GM13977 (cell line): ENCODE measurements around the gene QRICH2.
"Not testable (repeated sequence)": the region's sequence is repeated elsewhere in the genome, so short reads cannot be mapped to it uniquely, and the experiment has no call there.

ENCODE experiments used
- DNase-seq: peaks from one replicate; pipeline ENCODE4 v3.0.0; 2012; ENCODE audit warnings: low spot score
- CTCF ChIP-seq: IDR thresholded peaks from 2 replicates; pipeline ENCODE4 v1.5.1; 2012; ENCODE audit warnings: mild to moderate bottlenecking, control low read depth; ENCODE audit not compliant: insufficient read depth; ENCODE audit errors: extremely low read depth, missing control alignments
- in situ Hi-C: fragments of 300-500 bp; cut with MboI; formaldehyde crosslinking; loops from one replicate; pipeline ENCODE4 v1.12.0; 2022; ENCODE audit warnings: low sequenced_read_pairs, low pct_unique_long_range_greater_than_20kb, mixed read lengths, inconsistent platforms; ENCODE audit not compliant: unreplicated experiment

Gene QRICH2

GRCh38 chr17:76353599-76354316 lies 45.7 kb upstream of the QRICH2 start, which contains the start of gene PRPSAP1:
TSS of gene PRPSAP1 (minus strand) at chr17:76353916. CDS start at chr17:76353703, 213 bp downstream.
- in situ Hi-C loops = no loop called here
- TF ChIP-seq CTCF = no peak
- peak; percentile 94 for DNase-seq

GRCh38 chr17:76353004-76353598 lies 45.0 kb upstream of the QRICH2 start:
- DNase-seq = peak; percentile 70
- no peak for TF ChIP-seq CTCF
- in situ Hi-C loops = no loop called here

GRCh38 chr17:76351526-76352071 lies 43.5 kb upstream of the QRICH2 start:
- in situ Hi-C loops = no loop called here
- no peak for DNase-seq
- TF ChIP-seq CTCF = no peak

- no peak for TF ChIP-seq CTCF
- DNase-seq = no peak
- in situ Hi-C loops = no loop called here
Observed at GRCh38 chr17:76350463-76350862, 42.4 kb upstream of the QRICH2 start.

DNA sequence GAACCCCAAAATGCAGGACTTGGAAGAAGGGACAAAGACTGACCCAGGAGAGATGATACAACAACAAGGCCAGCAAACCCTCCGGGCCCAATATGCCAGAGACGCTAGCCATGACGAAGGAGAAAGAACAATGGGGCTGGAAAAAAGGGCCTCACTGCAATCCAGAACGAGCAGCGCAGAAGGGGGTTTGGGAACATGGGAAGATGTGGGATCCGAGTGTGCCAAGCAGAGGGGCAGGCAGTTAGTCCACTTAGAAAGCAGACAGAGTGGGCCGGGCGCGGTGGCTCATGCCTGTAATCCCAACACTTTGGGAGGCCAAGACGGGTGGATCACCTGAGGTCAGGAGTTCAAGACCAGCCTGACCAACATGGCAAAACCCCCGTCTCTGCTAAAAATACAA lies 38.9 kb upstream of the QRICH2 start:
- in situ Hi-C loops, DNase-seq: not testable (repeated sequence)

DNA sequence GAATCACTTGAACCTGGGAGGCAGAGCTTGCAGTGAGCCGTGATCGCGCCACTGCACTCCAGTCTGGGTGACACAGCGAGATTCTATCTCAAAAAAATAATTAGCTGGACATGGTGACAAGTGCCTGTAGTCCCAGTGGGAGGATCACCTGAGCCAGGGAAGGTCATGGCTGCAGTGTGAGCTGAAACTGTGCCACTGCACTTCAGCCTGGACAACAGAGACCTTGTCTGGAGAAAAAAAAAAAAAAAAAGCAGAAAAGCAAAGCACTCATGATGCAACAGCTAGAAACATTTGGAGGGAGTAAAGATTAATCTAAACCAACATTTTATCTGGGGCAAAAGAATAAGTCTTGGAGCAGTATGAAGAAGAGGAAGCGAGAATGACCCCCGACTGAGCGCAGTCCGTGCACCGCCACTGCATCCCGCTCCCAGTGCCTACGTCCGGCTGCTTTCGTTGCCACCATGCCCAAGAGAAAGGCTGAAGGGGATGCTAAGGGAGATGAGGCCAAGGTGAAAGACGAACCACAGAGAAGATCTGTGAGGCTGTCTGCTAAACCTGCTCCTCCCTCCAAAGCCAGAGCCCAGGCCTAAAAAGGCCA lies 37.4 kb upstream of the QRICH2 start:
- in situ Hi-C loops = no loop called here
- no peak for TF ChIP-seq CTCF
- DNase-seq = no peak

DNA sequence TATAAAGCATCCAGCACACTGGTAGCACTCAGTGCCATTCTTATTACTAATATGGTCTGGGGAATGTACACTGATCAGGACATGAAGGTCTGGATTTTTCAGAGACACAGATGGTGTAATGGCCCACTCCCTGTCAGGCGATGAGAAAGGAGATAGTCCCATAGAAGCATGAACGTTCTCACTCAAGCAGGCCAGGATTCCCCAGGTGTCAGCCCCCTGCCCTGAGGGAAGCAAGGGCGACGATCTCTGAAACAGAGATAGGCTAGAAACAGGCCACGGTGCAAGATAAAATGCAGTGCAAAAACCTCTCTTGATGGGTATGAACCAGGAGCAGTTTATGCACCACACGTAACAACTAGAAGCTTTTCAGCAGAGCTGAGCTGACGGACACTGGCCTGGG lies 35.0 kb upstream of the QRICH2 start:
- no peak for DNase-seq
- TF ChIP-seq CTCF = no peak
- in situ Hi-C loops = no loop called here
